Measurements from ENCODE around the gene HMG20A.

HMG20A gene

DNA sequence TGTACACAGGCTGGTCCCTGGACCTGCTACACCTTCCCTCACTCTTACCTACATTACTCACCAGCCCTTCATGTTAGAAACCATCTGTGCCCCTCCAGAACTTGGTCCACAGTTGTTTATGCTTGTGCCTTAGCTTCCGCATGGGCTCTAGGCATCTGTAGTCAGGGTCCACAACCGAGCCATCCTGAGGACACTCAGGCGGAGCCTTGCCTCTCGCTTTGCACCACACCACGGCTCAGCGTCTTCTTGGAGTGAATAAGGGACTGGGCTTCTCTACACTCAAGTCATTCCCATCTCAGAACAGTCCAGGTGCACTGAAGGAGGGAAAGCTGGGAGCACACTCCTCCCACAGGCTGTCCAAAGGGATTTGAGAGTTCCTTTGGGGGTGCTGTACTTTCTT, 97.8 kb downstream of the HMG20A start:
- no peak for DNase-seq (ENCODE audit: low spot score)

DNA sequence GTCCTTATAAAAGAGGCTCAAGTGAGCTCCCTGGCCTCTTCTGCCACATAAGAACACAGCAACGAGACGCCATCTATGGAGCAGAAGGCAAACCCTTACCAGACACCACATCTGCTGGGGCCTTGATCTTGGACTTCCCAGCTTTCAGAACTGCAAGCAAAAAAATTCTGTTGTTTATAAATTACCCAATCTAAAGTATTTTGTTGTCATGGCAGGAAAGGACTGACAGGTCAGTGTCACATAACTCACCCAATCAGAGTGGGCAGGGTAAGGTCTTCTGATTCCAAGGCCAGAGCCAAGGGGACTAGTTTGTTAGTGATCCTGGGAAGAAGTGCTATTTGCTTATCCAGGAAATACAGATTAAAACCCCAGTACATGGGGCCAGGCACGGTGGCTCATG, 98.9 kb downstream of the HMG20A start:
- no peak for DNase-seq (ENCODE audit: low spot score)

DNA sequence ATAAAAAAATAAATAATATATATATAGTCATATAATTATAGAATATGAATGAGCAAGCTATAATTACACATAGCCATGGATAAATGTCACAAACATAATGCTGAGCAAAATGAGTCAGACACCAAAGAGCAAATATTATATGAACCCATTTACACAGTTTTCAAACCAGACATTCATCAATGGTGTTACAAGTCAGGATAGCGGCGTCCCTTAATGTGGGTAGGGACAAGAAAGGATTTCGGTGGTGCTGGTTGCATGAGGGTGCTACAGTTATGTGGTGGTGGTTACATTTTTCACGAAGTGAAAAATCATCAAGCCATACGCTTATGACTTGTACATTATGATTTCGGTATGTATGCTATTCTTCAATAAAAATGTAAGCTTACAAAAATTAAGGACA, 100.5 kb downstream of the HMG20A start:
- no peak for DNase-seq (ENCODE audit: low spot score)

DNA sequence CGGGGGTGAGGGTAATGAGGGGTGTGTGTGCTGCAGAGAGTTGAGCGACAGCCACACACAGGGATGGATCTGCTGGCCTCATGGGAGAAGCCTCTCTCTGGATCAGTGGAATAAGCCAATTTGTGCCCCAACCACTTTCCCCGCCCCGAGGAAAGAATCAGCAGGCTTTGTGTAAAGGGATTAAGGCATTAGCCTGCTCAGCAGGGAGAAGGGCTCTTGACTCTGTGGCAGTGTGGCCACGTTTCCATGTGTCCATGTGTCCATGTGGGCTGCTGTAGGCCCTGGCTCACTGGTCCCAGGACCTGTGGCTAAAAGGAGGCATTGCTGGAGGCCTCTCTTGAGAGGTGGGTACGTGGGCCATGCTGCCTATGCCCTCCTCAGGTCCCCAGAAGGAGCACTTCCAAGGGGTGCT, 104.7 kb downstream of the HMG20A start:
- no peak for DNase-seq (ENCODE audit: low spot score)

DNA sequence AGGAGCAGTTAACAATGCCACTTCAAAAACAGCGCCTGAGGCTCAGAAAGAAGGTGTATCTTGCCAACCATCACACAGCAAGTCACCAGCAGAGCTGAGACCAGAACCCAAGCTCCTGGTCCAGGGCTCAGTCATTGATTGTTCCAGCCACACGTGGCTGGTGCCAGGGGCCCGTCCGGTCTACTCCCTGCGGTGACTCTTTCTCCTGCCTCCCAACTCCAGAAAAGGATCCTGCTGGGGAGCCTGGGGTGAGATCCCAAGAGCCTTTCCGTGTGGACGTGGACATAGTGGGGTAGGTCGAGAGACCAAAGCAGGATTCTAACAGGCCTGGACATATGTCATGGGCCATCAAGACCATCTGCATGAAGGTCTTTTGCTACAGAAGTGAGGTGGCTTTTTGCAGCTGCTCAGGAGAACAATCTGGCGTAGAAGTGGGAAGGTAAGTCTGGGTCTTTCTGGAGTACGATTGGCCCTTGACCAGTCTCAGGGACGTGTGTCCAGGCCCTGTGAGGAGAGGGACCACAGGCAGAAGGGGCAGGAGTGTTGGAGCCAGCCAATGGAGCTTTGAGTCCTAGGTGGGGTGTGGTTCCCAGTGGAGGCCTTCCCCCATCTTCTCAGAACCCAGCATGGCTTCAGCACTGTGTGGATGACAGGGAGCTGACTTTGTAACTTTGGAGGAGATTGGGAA, 105.4 kb downstream of the HMG20A start:
- DNase-seq (ENCODE audit: low spot score): no peak

DNA sequence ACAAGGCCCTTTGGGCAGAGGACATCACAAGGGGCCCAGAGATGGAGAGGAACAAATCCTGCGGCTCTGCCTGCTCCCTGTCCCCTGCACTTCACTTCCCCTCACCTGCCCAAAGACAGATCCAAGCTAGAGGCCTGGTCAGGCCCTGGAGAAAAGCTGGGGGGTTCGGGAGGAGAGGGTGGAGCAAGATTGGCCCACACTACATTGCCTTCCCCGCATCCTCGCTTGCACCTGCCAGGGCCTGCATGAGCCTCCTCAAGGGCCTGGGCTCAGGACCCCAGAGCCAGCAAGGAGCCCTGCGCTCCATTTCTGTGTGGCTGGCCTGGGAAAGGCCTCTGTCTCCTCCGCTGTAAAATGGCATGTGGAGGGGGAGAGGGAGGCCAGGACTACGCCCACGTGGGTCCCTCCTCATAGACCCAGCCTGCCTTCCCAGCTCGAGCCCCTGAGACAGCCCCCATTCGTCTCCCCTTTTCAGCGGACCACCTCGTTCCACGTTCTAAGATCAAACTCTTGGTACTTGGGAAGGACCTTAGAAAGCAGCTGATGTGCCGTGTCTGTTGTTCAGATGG, 106.0 kb downstream of the HMG20A start:
- no peak for DNase-seq (ENCODE audit: low spot score)

DNA sequence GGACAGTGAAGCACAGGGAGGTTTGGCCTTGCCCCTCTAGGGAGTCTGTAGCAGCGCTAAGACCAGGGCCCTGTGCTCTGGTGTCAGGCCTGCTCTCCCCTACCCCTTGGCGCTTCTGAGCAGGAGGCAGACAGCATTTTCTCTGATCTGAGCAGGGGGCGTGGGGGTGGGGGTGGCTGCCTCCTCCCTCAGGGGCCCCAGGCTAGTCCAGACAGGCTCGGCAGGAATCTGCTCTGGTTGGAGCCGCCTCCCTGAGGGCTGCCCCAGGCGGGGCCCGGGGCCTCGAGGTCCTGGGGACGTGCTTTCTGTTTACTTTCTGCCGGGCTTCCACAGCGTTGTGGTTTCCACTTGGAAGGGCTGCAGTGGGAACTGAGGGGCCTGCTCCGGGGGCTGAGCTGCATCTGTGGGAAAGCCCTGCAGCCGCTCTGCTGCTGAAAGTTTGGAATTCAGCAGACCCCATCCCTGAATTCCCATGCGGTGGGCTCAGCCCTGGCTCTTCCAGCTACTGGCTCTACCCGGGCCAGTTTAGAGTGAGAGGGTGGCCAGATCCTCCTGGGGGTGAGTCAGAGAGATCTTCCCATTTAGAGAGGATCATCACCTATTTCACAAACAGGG, 106.6 kb downstream of the HMG20A start:
- DNase-seq (ENCODE audit: low spot score): peak; percentile 43

DNA sequence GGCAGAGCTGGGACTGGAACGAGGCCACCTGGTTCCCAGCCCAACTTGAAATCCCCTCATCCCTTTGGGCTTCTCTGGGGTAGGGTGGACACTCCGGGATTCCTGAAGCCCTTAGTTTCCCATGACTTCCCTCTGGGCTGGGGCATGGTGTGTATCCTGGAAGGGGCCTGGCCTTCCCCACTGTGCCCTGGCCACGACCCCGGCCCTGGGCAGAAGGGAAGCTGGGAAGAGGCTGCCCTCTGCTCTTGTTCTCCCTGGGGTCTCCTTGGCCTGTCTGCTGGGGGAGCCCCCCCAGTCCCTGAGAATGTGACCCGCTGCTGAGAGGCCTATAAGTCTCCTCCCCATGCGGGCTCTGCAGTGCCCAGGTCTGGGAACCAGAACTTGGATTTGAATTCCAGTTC, 107.1 kb downstream of the HMG20A start:
- DNase-seq (ENCODE audit: low spot score): no peak

DNA sequence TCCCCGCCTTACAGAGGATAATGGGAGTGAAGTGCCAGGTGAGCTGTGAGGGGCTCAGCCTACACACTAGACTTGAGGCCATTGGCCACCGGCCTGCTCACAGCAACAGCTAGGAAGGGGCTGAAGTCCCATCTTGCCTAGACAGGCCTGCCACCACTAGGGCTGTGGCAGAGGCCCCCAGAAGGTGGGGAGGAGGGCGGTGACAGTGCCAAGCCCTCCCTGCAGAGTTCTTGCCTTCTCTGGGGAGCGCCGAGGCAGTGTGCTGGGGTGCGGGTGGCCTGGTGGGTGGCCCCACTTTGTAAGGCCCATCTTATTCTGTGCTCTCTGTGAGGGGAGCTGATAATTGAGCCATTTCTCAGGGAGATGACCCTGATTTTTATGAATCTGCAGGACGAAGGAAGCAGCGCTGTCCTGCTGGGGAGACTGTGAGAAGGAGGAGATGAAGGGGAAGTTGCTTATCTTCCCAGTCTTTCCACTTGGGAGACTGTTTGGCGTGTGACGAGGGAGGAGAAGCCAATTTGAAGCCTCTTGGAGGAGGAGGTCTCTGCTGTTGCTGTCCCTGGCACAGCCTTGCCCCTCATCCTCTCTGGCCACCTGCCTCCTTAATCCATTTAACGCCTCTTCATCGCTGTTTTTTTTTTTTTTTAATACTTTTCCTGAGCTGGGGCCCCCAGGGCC, 107.7 kb downstream of the HMG20A start:
- DNase-seq (ENCODE audit: low spot score): no peak

DNA sequence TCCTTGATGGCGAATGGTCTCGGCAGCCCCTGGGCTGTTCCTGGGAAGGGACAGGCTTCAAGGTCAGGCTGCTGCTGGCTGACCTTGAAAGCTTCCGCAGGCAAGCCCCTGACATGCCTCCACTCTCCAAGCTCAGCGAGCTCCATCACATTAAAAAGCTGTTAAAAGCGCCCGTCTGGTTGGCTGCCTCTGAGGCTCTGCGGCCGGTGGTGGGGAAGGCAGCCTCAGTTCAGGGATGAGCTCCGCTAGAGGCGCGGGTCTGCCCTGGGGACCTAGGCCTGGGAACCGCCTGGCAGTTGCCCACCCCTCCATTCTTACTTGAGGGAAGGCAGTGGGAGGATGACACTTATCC, 108.3 kb downstream of the HMG20A start:
- no peak for DNase-seq (ENCODE audit: low spot score)

DNA sequence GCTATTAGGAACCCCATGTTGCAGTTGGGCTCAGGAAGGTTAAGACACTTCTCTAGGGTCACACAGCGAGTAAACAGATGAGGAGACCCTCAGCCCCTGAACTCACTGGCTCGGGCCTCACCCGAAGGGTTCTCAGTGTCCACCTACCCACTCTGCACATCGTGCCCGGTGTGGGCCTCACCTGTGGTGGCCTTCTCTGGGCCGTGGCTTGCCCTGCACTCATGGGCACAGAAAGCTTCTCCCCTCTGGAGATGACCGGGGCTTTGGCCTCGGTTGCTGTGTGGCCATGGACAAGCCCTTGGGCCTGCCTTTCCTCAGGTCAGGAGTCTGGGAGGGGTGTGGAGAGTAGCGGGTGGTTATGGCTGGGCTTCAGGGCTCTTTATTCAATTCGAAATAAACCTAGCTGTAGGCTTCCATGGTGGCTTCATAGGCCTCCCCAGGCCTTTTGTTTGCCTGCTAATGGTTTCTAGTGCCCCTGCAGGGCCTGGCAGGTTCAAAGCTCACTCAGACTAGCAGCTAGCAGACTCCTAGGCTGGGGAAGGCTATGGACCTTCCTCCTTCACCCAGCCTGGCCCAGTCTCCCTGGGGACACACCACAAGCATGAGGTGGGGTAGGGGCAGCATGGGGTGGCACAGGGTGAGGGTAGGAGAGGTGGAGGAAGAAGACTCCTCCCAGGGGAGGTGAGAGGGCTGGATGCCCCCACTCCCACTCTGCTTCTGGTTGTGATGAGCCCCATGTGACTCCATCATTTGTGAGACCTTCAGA, 108.9 kb downstream of the HMG20A start:
- no peak for DNase-seq (ENCODE audit: low spot score)

DNA sequence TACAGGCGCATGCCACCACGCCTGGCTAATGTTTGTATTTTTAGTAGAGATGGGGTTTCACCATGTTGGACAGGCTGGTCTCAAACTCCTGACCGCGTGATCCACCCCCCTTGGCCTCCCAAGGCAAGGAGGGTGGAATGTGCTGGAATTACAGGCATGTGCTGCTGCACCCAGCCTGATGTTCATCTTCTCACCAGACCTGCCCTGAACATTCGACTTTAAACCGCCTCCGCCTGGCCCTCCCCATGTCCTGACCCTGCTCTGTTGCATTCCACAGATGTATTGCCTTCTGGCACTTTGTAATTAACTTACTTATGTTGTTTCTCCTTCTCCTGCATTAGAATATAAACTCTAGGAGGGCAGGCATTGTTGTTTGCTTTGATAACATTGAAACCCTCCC, 109.9 kb downstream of the HMG20A start:
- DNase-seq (ENCODE audit: low spot score): no peak

DNA sequence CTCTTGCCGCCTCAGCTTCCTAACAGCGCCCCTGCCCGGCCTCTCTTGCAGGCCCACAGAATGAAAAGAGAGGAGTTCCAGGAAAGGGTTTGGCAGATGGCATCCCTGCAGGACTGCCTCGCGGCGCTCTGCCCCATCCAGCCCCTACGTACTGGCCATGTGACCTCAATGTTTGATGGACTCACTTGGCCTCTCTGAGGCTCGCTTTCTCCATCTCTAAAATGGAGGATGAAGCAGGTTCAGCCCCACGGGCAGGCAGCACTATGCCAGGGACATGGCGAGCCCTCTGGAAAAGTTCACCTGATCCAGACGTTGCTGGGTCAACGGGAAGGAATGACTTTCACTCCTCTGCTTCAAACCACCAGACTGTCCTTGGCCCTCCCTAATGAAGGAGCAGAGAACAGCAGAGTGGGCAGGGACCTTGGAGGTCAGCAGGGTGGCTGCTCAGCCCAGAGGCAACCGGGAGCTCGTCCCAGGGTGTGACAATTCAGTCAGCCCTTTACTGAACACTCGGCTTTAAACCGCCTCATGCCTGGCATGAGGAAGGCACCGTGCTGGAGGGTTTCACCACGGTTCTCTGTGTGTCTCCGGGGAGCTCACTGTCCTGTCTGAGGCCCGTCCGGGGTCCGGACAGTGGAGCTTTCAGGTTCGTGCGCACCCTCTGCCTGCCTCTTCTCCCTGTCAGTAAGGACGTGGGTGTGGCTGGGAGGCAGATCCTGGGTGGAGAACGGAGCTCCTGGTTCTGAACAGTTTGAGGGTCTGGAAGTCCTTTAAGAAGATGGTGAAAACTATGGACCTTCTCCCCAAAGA, 110.7 kb downstream of the HMG20A start:
- no peak for DNase-seq (ENCODE audit: low spot score)

DNA sequence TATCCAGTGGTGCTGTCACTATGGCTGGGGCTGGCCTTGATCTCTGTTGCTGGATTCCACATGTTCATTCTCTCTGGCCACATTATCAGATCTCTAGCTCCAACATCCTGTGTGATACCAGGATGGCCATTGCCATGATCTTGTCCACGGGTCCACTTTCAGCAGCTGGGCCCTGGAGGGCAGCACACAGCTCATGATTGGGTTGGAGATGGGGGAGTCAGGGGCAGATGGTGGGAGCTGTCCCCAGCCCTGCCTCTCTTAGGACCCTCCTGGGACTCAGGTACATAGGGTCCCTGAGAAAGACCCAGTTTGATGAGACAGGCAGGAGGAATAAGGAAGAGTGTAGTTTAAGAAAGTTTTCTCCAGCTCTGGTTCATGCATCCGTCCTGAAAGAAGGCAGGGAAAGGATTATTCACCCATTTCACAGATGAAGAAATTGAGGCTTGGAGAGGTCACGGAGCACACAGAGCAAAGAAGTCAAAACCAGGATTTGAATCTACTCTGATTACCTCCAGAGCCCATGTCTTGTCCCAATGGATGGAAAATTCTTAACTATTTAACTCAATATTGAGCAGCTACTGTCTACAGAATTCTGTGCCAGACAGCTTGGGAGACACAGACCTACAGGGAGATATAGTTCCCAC, 111.5 kb downstream of the HMG20A start:
- DNase-seq (ENCODE audit: low spot score): no peak

DNA sequence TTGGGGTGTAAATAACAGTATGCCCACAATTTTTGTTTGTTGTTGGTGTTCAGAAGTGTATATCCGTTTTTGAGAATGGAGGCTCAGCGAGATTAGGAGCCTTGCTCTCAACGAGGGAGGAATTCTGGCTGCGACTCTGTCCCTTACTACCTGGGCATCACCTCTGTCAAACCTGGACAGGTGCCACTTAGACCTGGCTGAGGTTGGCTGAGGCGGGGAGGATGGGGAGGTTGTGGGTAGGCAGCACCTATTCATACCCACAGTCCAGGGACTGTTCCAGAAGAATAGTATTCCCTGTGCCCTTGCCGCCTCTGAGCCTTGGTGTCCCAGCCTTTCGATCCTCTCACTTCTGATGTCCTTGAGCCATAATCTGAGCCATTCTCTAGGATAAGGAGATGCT, 112.2 kb downstream of the HMG20A start:
- DNase-seq (ENCODE audit: low spot score): no peak

DNA sequence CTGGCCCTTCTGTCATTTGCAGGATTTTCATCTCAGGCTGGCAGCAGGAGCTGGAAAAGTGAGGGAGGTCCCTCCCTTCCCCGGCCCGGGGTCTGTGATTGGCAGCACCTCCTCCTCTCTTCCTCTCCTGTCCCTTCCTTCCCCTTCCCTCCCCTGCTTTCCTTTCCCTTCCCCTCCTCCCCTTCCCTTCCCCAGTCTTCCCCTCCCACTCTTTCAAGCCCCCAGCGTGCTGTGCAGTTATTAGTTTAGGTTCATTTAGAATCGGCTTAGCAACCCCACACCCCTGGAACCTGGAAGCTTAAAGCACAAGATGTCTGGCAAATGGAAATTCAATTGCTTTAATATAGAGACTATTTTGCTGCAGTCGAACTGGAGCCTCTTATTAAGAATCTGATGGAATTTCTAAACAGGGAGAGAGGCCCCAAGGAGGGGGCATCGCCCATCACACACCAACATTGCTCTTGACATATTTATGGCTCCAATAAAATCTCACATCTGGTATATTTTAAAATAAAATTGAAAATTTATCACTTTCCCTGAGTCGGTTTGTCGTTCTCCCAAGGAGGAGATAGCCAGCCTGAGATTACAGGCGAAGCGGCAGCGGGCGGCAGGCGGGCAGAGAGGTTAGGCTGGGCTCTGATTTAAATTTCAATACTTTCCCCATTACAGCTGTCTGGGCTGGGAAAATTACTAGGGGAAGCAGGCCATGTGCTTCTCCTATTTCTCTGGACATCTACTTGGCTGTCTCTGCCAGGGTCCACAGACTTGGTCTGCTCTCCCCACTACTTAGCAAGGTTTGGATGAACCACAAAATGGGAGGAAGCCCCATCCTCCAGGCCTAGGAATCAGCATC, 113.1 kb downstream of the HMG20A start:
- DNase-seq (ENCODE audit: low spot score): no peak
